CD4-positive, alpha-beta T cell treated with Interleukin-12 subunit alpha and Interleukin-12 subunit beta, for 1 hour (primary cell): ENCODE data around the gene PYY.
"Not testable (repeated sequence)": the region's sequence is repeated elsewhere in the genome, so short reads cannot be mapped to it uniquely, and the experiment has no call there.

Source experiments
- DNase-seq: peaks from one replicate; pipeline ENCODE4 v3.0.0-alpha.2; 2020

The PYY gene

GRCh38 chr17:43953746-43954145, at the start of gene PYY:
Gene PYY (minus strand): TSS chr17:43953940. CDS start chr17:43953483, 457 bp downstream.
- DNase-seq = no peak

- DNase-seq = no peak
These were observed 48.6 kb upstream of the PYY start for GRCh38 chr17:44002141-44002848.

DNA sequence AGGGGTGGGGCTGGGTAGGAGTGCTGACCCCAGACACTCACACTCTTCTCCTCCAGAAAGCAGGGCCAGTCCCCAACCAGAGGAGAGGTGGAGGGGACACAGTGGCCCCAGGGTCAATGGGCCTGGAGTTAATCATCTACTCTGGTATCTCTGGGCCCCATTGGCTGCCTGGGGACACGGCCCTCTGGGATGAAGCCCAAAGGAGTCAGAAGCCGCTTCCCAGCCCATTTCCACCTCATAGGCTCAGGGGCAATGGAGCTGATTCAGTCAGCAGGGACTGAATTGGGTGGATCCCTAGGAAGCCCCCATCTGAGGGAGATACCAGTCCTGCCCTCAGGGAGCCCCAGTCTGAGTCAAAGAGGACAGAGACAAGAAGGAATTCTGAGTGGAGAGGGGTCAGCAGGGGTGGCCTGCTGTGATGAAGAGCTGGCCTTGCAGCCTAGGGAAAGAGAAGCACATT, 47.8 kb upstream of the PYY start:
- DNase-seq = no peak

- DNase-seq = no peak
These were observed 47.2 kb upstream of the PYY start for GRCh38 chr17:44000871-44001460.

GRCh38 chr17:44000141-44000860, 46.6 kb upstream of the PYY start:
- DNase-seq = no peak

DNA sequence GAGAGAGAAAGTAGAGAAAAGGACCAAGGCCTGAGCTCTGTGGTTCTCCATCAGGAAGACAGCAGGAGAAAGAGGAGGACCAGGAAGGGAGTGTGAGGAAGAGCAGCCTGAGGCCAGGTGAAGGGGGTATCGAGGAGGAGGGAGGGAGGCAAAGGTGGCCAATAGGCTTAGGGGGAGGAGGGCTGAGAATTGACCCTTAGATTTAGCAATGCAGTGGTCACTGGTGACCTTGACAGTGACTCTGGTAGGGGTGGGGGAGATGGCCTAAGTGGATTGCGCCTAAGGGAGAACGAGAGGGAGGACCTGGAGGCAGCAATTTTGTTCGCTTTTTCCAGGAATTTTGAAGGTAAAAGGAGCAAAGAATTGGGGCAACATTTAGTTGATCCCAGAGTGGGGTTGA, 45.3 kb upstream of the PYY start:
- DNase-seq = no peak

DNA sequence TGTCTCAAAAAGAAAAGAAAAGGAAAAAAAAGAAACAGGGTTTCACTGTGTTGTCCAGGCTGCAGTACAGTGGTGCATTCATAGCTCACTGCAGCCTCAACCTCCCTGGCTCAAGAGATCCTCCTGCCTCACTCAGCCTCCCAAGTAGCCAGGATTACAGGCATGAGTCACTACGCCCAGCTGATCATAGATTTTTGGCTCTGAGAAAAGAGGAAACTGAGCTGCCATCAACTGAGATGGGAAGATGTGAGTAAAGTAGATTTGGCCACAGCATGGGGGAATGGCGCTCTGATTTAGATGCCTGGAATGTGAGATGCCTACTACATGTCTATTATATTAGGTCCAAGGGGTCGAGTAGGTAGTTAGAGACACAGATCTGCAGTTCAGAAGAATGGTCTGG, 44.8 kb upstream of the PYY start:
- no peak for DNase-seq

- DNase-seq = not testable (repeated sequence)
These were observed 43.4 kb upstream of the PYY start for GRCh38 chr17:43997180-43997579.

- no peak for DNase-seq
These were observed 41.4 kb upstream of the PYY start for GRCh38 chr17:43995150-43995471.

DNA sequence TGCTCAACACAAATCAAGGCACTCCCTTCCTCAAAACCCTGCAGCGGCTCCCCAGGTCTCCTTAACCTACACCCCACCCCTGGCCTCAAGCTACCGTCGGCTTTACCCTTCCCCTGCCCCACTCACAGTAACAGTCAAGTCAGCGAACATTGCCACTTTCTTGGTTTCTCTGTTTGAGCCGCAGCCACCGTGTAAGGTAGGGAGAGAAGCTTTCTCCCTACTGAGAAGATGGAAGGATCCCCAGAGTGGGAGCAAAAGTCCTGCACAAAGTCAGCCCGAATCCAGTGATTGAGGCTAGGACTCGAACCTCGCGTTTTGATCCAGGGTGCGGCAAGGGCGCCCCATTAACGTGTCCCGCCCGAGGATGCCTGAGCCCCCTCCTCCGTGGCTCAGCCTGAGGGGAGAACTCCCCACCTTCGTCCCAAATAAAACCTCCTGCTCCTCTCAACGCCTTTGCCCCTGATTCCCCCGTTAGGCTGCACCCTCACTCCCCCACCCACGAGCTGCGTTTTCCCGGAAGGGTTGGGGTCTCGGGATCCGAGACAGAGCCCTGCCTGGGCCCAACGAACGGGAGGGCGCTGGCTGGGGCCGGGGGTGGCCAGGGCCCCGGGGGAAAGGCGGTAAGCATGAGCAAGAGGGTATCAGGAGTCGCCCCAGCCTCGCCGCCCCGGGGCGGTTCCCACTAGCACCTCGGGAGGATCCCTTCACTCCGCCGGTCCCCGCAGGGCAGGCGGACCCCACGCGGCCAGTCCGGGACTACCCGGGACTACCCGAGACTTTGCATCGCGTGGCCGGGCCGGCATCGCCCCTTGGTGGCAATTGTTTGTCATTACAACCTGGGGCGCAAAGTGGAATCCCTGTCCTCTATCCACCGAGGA, 40.8 kb upstream of the PYY start:
- DNase-seq = peak; percentile 71

- no peak for DNase-seq
These were observed 38.9 kb upstream of the PYY start for GRCh38 chr17:43992641-43993040.

DNA sequence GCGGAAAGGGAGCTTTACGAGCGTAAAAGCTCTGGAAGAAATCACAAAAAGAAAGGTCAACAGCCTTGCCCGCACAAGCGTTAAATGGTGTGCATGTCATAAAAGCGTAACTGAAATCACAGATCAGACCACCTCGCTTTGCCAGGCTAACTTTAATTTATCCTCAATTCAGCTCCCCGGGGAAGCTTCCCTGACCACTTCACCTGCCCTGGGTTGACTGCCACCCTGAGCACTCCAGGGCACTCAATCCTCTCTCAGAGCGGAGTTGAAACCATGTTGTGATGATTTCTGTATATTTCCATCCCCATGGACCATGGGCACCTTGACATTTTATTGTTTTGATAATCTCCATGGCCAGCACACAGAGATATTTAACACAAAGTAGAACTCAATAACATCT, 34.6 kb upstream of the PYY start:
- no peak for DNase-seq

GRCh38 chr17:43987131-43988021, 33.6 kb upstream of the PYY start:
- DNase-seq = no peak

DNA sequence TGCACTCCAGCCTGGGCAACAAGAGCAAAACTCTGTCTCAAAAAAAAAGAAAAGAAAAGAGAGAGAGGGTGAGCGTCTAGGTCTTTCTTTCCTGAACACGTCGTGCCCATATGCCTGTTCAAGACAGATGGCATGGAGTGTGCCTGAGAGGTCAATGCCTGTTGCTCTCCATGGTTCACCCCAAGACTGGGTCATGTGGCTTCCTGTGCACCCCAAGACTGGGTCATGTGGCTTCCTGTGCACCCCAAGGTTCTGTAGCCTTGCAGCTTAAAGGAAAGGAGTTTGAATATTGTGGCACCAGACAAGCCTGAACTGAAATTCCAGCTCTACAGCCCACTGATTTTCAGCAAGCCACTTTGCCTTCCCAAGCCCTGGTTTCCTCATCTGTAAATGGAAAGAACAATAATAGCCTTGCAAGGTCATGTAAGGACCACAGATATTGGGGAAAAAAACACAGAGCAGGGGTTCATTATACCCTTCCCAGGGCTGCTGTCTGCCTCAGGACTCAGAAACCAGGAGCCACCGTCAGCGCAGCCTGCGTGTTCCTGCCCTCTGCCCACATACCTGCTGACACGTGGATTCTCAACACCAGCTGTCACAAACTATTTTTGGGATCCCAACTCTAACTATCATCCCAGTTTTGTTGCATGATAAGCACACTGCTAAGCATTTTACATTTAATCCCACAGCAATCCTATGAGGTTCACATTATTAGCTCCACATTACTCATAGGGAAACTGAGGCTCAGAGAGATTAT, 32.7 kb upstream of the PYY start:
- DNase-seq = no peak

DNA sequence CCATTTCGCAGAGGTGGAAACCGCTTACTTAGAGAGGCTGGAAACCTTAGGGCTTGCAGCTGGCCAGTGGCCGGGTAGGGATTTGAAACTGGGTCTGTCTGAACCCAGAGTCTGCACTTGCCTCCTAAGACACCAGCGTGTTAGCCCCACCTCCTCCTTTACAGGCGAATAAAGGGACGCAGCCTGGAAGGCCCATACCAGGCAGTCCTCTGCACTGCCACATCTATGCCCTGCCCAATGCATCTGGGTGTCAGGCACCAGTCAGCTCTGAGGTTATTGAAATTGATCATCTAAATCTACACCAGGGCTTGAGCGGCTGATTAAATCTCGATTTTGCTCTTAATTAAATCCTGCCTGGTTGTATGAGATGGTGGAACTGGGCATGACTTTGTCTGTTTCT, 30.8 kb upstream of the PYY start:
- DNase-seq = no peak

DNA sequence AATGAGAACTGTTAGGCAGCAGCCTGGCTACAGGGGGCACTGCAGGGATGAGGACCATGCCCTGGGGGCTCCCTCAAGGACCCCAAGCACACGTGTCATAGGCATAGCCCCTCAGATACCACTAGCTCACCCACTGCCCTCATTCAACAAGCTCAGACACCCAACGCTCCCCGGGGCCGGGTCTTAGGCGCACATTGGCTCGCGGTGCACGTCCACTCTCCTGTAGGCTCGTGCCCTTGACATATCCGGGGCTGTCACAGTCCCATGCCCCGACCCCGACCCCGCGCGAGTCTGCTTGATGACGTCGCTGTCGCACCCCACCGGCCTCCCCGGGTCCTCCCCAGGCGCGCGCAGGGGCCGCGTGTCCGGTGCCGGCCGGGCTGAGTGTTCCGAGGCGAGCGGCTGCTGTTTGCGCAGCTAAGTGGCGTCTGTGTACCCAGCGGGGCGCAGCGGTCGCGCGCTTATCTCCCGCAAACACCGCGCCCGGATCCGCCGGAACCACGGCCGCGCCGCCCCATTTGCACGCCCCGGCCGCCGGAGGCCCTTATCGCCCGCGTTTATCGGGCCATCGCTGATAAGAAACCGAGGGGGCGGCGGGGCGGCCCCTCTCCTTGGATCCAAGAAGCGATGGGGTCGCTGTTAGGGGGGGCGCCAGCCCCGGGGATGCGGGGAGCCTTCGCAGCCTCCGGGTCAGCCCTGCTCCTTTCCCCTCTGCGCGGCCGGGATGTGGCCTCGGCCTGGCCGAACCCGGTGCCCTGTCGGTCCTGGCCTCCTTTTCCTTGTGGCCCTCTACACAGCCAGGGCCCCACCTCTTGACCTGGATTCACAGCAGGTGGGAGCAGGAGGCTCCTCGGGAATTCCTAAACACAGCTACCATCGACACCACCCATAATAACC, 30.0 kb upstream of the PYY start:
- DNase-seq = no peak

DNA sequence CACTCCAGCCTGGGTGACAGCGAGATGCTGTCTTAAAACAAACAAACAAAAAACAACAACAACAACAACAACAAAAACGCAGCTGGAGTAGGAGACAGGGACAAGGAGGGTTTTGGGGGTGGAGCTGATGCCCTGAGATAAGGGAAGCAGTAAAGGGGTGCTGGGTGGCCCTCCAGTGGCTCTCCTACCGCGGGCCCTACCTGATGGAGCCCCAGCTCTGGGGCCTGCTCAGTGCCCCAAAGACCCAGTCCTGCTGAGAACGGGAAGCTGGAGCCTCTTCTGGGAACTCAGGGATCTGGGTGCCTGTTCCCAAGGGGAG, 29.4 kb upstream of the PYY start:
- no peak for DNase-seq

- DNase-seq = no peak
These were observed 28.4 kb upstream of the PYY start for GRCh38 chr17:43982171-43982570.

DNA sequence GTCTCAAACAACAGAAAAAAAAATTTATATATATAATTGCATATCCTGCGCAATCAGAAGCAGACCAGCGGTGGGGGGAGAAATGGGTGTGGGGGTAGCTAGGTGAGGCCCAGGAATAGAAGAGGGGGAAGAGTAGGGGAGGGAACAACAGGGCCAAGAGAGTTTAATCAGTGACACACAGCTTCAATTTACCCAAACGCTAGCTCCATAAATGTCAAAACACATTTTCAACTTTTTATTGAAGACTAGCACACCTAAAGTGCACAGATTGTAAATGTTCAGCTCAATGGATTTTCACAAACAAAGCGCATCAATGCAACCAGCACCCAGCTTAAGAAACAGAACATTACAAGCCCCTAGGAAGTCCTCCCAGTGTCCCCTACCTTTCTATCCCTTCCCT, 25.9 kb upstream of the PYY start:
- DNase-seq = no peak

DNA sequence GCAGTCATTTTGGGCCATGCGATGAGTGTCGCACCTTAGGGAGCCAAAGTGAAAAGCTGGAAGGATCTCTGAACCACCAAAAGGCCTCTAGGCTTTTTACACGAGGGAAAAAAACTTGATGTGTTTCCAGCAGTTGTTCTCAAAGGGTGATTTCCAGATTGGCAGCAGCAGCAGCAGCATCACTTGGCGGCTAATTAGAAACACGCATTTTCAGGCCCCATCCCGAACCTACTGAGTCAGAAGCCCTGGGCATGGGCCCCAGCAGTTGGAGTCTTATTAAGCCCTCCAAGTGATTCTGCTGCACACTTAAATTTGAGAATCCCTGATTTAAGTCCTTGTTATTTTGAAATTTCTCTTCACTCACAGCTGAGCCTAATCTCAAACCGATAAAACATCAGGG, 25.3 kb upstream of the PYY start:
- DNase-seq = no peak

GRCh38 chr17:43978078-43978477, 24.3 kb upstream of the PYY start:
- no peak for DNase-seq
